Keratinocyte (primary cell): ENCODE results near the gene FADS3. TPM values are rescaled to one million over a fixed set of nuclear protein-coding genes. Genes with fewer than 3 reads are reported as not detected.

ENCODE experiments used
- DNase-seq: peaks from one replicate; pipeline ENCODE4 v3.0.0-alpha.2; 2011; ENCODE audit warnings: low read depth, missing footprints, low spot score
- FAIRE-seq: peaks from 2 replicates; lab custom pipeline; 2011; peaks lifted over from hg19 to GRCh38; lab: Jason Lieb, UNC
- H2AFZ ChIP-seq: 2 replicates; pipeline ENCODE4 v1.6.0; 2012; ENCODE audit warnings: low read length, control low read depth, inconsistent platforms; ENCODE audit not compliant: control insufficient read depth
- H3K27ac ChIP-seq: 2 replicates; pipeline ENCODE4 v1.5.1; 2011; ENCODE audit warnings: low read length; ENCODE audit not compliant: control insufficient read depth, insufficient read depth
- H3K27me3 ChIP-seq: 3 replicates; pipeline ENCODE4 v1.6.0; 2011; ENCODE audit warnings: low read length; ENCODE audit not compliant: control insufficient read depth, insufficient read depth; ENCODE audit errors: extremely low read depth
- H3K36me3 ChIP-seq, 2 experiments: 2 replicates in 1 of 2; 3 replicates in 1 of 2; pipeline ENCODE4 v1.5.1; 2011; ENCODE audit warnings: low read length in 2 of 2, mild to moderate bottlenecking in 1 of 2; ENCODE audit not compliant: control insufficient read depth in 2 of 2, insufficient read depth in 2 of 2; ENCODE audit errors: extremely low read depth in 1 of 2
- H3K4me1 ChIP-seq: 3 replicates; pipeline ENCODE4 v1.5.1; 2011; ENCODE audit warnings: low read length; ENCODE audit not compliant: control insufficient read depth, insufficient read depth; ENCODE audit errors: extremely low read depth
- H3K4me2 ChIP-seq: 3 replicates; pipeline ENCODE4 v1.6.0; 2011; ENCODE audit warnings: low read depth, low read length; ENCODE audit not compliant: control insufficient read depth, insufficient read depth; ENCODE audit errors: extremely low read depth
- H3K4me3 ChIP-seq, 3 experiments: fragments of 200-600 bp in 1 of 3; sonication (generic) in 1 of 3; 2 replicates in 2 of 3; 3 replicates in 1 of 3; pipeline ENCODE4 v1.5.1; 2011 to 2016; ENCODE audit warnings: low read length in 3 of 3, mild to moderate bottlenecking in 3 of 3, control low read depth in 2 of 3, inconsistent platforms in 1 of 3, low read depth in 1 of 3, mixed read lengths in 1 of 3, mixed run types in 1 of 3, moderate library complexity in 1 of 3; ENCODE audit not compliant: control insufficient read depth in 2 of 3, insufficient read depth in 2 of 3; ENCODE audit errors: extremely low read depth in 1 of 3
- H3K79me2 ChIP-seq: 2 replicates; pipeline ENCODE4 v1.6.0; 2012; ENCODE audit warnings: low read length; ENCODE audit not compliant: control insufficient read depth, insufficient read depth
- H3K9ac ChIP-seq: 3 replicates; pipeline ENCODE4 v1.6.0; 2011; ENCODE audit warnings: low read length; ENCODE audit not compliant: control insufficient read depth, insufficient read depth; ENCODE audit errors: extremely low read depth
- H3K9me1 ChIP-seq: 3 replicates; pipeline ENCODE4 v1.6.0; 2011; ENCODE audit warnings: low read length; ENCODE audit not compliant: control insufficient read depth, insufficient read depth; ENCODE audit errors: extremely low read depth
- H3K9me3 ChIP-seq: 2 replicates; pipeline ENCODE4 v1.5.1; 2012; ENCODE audit warnings: low read depth, low read length; ENCODE audit not compliant: control insufficient read depth
- H4K20me1 ChIP-seq: 3 replicates; pipeline ENCODE4 v1.6.0; 2011; ENCODE audit warnings: low read length; ENCODE audit not compliant: control insufficient read depth, insufficient read depth; ENCODE audit errors: extremely low read depth
- CTCF ChIP-seq, 3 experiments: IDR thresholded peaks in 1 of 3; conservative IDR thresholded peaks in 1 of 3; optimal IDR thresholded peaks in 1 of 3; 2 replicates in 2 of 3; 3 replicates in 1 of 3; pipeline versions ENCODE3 to v1.5.1; 2011; ENCODE audit warnings: low read length in 3 of 3, mild to moderate bottlenecking in 3 of 3, moderate library complexity in 2 of 3, control low read depth in 1 of 3, inconsistent platforms in 1 of 3; ENCODE audit not compliant: insufficient read depth in 2 of 3; ENCODE audit errors: extremely low read depth in 1 of 3
- EZH2 ChIP-seq: IDR thresholded peaks from one replicate; pipeline ENCODE4 v1.6.1; 2012; ENCODE audit warnings: inconsistent platforms, mild to moderate bottlenecking, low read length, moderate library complexity
- dilution Hi-C: fragments of 300-500 bp; cut with MboI; formaldehyde crosslinking; loops from one replicate; pipeline ENCODE4 v1.7.0; 2020; ENCODE audit warnings: low sequenced_read_pairs; ENCODE audit not compliant: extremely low pct_ligation_motif_present
- polyA plus RNA-seq, 5 experiments: library from polyadenylated mRNA; depleted of rRNA in 3 of 5; stranded (reverse) in 3 of 5; stranded (forward) in 1 of 5; unstranded in 1 of 5; fragments of >200 nt; gene quantifications; 1 replicate in 1 of 5; 2 replicates in 3 of 5; 3 replicates in 1 of 5; pipeline versions ENCODE4 v1.2.1 to v1.2.3, GENCODE V29; 2011 to 2012; ENCODE audit warnings: missing spikeins in 2 of 5, low read depth in 1 of 5, low replicate concordance in 1 of 5

Gene FADS3
- polyA plus RNA-seq, 1 donor (not counting 4 experiments of a cell fraction or from before 2014, with no cell fraction given), result 33.9 TPM

GRCh38 chr11:61830237-61831105, 60.9 kb downstream of the FADS3 start:
- no peak for FAIRE-seq
- Histone ChIP-seq H3K79me2 (peaks cover 61% of the 10 kb centered on the region), H4K20me1 (peaks cover 5% of the 10 kb centered on the region), H3K4me1 (peaks cover 32% of the 10 kb centered on the region), H2AFZ (no peak overlapping the region), H3K4me2 (peak overlapping the region; percentile 76), H3K4me3 (peak overlapping the region; percentile 59 to 82 (median 81)), H3K27me3 (no peaks in the 10 kb centered on the region), H3K9me1 (no peaks in the 10 kb centered on the region), H3K36me3 (peaks cover 3 to 9% of the 10 kb centered on the region in 2 experiments), H3K27ac (no peak overlapping the region), H3K9ac (no peak overlapping the region), H3K9me3 (no peaks in the 10 kb centered on the region)
- no peak for TF ChIP-seq EZH2
- TF ChIP-seq CTCF (optimal IDR thresholded peaks at IDR 0.05 in 1 of 3, IDR thresholded peaks at IDR 0.05 in 1 of 3, conservative IDR thresholded peaks at IDR 0.05 in 1 of 3; ENCODE audit: extremely low read depth in 1 of 3, insufficient read depth in 2 of 3, low read length in 3 of 3), result no peak
- no peak for DNase-seq
- dilution Hi-C loops, result no loop called here

DNA sequence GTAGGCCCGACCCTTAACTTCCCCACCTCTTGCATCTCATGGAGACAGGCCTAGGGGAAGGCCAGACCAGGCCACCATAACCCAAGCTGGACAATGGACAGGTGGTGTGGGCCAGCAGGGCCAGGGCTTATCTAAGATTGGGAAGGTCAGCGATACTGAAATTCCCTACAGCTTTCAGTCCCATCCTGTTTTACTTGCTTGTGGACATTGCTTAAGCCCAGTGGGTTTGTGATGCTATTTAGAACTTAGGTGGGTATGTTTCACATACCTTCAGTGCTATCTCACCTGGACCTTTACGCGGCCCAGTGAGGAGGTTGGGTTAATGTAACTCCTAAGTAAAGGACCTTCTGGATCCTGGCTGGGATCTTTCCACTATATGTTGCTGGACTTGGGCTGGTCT, 61.5 kb downstream of the FADS3 start:
- DNase-seq (no peak), FAIRE-seq (no peak)
- Histone ChIP-seq H3K79me2 (peaks cover 61% of the 10 kb centered on the region), H3K27ac (no peak overlapping the region), H3K9me3 (no peaks in the 10 kb centered on the region), H3K4me3 (peak overlapping the region; percentile 59 to 82 (median 81)), H3K4me2 (peak overlapping the region; percentile 76), H3K36me3 (peaks cover 3 to 9% of the 10 kb centered on the region in 2 experiments), H3K9me1 (no peaks in the 10 kb centered on the region), H3K9ac (no peak overlapping the region), H3K27me3 (no peaks in the 10 kb centered on the region), H4K20me1 (peaks cover 5% of the 10 kb centered on the region), H2AFZ (no peak overlapping the region), H3K4me1 (peaks cover 32% of the 10 kb centered on the region)
- dilution Hi-C loops, result no loop called here
- TF ChIP-seq EZH2 (no peak), CTCF (optimal IDR thresholded peaks at IDR 0.05 in 1 of 3, IDR thresholded peaks at IDR 0.05 in 1 of 3, conservative IDR thresholded peaks at IDR 0.05 in 1 of 3; ENCODE audit: extremely low read depth in 1 of 3, insufficient read depth in 2 of 3, low read length in 3 of 3) (no peak)
